GM18520 (cell line): ENCODE results near the gene UBL7.
"Not testable (repeated sequence)": the region's sequence is repeated elsewhere in the genome, so short reads cannot be mapped to it uniquely, and the experiment has no call there.

Experiments used
- ATAC-seq: cut with Tn5 transposase; IDR thresholded peaks from one replicate; pipeline ENCODE4 v1.9.1; 2021; ENCODE audit not compliant: unreplicated experiment

Gene UBL7

DNA sequence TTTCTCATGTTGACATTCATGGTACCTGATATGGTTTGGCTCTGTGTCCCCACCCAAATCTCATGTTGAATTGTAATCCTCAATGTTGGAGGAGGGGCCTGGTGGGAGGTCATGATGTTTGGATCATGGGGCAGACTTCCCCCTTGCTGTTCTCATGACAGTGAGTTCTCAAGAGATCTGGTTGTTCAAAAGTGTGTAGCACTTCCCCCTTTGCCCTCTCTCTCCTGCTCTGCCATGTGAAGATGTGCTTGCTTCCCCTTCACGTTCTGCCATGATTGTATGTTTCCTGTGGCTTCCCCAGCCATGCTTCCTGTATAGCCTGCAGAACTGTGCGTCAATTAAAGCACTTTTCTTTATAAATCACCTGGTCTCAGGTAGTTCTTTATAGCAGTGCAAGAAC, 3.3 kb upstream of the UBL7 start:
- no peak for ATAC-seq

GRCh38 chr15:74463634-74464033, 2.7 kb upstream of the UBL7 start:
- no peak for ATAC-seq

- ATAC-seq: no peak
These were observed 1.0 kb upstream of the UBL7 start for GRCh38 chr15:74461847-74462511.

GRCh38 chr15:74460298-74460697, 662 bp downstream of the UBL7 start:
- no peak for ATAC-seq

DNA sequence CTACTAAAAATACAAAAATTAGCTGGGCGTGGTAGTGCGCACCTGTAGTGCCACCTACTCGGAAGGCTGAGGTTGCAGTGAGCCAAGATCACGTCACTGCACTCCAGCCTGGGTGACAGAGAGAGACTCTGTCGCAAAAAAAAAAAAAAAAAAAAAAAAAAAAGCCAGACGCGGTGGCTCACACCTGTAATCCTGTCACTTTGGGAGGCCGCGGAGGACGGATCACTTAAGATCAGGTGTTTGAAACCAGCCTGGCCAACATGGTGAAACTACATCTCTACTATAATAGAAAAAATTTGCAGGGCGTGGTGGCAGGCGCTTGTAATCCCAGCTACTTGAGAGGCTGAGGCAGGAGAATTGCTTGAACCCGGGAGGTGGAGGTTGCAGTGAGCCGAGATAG, 1.2 kb downstream of the UBL7 start:
- not testable (repeated sequence) for ATAC-seq

DNA sequence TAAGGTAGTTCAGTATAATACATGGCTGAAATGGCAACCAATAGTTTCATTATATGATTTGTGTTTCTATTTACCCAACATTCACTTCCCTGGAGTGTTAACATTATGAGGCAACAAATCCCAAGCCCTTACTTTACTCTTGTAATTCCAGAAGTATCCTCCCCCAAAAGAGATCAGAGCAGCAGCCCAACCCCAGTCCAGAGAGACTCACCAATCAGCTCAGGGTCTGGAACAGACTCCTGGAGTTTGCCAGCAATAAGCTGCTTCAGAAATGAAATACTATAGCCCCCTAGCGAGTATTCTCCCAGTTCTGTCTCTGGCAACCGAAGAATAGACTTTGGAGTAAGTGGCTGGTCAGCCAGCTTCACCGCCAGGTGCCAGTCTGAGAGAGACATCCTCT, 2.5 kb downstream of the UBL7 start:
- no peak for ATAC-seq

DNA sequence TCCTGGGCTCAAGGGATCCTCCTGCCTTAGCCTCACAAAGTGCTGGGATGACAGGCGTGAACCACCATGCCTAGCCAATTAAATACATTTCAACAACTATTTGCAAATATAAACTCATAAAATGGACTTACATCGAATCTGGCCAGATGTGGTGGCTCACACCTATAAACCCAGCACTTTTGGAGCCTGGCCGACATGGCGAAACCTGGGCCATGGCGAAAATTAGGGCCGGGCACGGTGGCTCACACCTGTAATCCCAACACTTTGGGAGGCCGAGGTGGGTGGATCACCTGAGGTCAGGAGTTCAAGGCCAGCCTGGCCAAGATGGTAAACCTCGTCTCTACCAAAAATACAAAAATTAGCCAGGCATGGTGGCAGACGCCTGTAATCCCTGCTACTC, 3.9 kb downstream of the UBL7 start:
- not testable (repeated sequence) for ATAC-seq

DNA sequence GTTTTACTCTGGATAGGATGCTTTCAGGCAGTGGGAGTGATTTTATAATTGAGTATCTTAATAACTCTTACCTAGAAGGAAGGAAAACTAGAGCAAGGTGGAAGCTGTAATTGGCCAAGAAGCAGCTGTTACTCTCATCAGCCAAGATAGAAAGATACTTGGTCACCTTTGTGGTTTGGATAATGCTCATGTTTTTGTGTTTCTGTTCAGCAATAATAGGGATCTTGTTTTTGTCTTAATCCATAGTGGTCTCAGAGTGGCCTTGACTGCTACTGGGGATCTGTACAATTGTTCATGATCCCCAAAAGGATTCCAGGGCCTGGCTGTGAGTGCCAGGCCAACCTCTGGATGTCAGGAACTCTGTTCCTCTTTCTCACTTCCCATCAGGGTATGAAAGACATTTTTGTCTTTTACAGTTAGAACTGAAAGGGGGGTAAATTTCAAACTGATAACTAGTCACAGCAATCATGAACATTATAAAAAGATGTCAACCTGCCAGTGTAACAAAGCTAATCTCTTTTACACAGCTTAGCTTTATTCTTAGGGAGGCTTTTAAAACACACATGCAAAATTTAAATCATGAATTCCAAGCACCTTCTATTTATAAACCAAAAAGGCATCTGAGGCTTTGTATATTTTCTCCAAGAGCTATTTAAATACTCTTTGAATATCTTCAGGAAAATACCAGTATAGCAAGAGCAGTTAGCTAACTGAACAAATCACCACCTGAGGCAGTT, 6.0 kb downstream of the UBL7 start:
- no peak for ATAC-seq

DNA sequence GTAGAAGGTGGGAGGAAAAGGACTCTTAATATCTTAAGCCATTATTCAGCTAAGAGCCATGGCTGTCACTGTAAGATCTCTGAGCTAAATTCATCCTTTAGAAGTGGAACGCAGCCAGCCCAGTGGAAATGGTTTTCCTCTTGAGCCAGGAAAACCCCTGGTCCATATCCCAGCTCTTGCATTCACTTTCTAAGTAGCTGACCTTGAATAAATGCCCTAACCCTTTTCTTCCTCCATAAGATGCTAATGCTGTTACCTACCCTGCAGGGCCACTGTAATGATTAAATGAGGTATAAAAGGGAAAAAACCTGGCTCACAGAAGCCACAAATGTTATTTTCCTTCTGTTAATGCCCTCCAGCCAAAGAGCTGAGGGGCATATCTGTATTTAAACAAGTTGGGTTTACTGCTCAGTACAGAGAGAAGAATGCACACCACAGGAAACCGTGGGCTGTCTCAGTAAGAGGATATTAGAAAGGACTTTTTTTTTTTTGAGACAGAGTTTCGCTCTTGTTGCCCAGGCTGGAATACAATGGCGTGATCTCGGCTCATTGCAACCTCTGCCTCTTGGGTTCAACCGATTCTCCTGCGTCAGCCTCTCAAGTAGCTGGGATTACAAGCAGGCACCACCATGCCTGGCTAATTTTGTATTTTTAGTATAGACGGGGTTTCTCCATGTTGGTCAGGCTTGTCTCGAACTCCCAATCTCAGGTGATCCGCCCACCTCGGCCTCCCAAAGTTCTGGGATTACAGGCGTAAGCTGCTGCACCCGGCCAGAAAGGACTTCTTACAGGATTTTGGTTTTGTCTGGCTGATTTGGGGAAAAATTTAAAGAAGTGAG, 6.8 kb downstream of the UBL7 start:
- no peak for ATAC-seq

GRCh38 chr15:74451861-74452835, 8.8 kb downstream of the UBL7 start:
- no peak for ATAC-seq

DNA sequence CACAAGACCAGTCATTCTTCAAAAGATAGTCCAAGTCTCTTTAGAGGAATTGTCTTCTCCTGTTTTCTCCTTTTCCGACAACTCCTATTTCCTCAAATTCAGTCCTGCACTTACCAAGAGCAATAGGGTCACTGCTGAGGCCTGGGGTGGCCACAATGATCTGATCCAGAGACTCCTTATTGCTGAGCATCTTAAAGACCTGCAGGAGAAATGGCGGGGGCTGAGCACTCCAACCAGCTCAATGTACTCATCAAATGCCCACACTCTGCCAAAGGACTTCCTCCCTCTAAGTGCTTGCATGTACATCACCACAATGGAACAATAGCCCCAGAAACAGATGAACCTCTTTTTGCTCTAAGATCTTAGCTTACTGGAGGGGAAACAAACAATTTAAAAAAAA, 9.6 kb downstream of the UBL7 start:
- ATAC-seq: no peak

DNA sequence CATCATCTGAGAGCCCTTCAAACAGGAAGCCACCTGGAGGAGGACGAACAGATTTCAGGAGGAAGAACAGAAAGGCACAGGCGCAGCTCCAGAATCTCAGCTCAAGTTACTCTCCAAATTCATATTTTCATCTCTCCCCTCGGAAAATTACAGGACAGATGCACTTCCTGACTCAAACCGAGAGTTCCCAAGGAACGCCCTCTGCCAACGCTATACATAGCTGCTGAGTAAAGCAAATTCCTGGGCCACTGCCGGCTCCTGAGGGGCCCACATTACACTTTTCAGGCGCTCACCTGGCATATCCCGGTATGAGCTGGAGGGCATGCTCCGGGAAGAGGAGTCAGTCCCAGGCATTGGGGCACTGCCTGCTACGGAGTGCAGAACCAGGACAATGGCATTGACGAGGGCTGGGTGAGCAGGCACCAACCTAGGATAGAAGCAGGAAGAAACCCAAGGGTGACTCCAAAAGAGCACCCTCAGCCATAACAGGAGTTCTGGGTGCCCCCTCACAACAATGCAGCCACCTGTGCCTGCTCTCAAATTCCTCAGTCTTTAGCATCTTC, 11.2 kb downstream of the UBL7 start:
- no peak for ATAC-seq

DNA sequence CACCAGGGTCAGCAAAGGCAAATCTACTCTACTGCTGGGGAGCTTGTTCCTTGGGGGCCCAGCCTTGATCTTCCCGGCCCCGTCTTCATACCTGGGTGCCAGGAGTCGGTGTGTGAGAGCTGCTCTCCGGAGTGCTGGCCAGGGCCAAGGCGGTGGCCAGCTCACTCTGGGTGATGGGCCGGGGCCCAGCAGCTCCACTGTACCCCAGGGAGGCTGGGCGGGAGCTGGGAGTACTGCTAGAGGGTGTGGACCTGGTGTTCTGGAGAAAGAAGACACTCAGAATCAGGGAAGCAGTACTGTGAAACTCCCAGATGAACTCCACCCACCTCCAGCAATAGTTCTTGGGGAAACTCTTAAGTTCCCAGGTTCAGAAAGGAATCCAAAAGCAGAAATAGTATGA, 11.9 kb downstream of the UBL7 start:
- ATAC-seq: no peak

DNA sequence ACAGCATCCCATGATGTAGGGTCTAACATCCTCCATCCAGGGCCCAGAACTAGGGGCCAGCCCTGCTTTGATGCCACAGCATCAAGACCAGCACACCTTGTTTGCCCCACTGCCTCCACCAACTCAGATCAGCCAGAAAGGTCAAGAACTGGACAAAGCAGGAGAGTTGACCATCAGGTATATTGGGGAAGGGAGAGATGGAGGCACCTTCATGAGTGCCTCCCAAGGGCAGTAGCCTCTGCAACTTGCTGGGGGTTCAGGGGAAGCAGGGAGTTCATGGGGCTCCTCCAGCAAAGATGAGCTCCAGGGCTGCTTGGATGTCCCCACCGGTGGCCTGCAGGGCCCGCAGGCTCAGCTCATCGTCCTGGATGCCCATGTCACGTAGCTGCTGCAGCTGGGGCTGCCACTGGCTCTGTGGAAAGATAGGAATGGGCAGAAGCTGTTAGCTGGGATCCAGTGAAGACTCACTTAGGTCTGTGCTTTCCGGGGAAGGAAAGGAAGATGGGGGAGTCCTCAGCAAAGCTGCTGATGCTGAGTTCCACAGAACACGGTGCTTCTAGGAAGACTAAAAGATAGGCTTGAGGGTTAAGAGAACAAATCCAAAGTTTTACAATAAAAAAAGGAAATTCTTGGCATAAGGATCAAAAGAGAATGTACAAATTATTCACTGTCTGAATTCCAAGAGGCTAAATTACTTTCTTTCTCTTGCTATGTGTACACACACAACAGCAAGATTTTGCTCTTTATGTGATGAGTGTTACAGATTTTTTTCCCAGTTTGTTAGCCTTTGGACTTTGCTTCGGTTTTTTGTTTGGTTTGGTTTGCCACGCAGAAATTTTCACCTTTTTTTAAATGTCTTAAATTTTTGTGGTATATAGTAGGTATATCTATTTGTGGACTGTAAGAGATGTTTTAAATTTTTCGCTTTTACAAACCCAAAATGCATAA, 14.9 kb downstream of the UBL7 start:
- ATAC-seq: no peak

DNA sequence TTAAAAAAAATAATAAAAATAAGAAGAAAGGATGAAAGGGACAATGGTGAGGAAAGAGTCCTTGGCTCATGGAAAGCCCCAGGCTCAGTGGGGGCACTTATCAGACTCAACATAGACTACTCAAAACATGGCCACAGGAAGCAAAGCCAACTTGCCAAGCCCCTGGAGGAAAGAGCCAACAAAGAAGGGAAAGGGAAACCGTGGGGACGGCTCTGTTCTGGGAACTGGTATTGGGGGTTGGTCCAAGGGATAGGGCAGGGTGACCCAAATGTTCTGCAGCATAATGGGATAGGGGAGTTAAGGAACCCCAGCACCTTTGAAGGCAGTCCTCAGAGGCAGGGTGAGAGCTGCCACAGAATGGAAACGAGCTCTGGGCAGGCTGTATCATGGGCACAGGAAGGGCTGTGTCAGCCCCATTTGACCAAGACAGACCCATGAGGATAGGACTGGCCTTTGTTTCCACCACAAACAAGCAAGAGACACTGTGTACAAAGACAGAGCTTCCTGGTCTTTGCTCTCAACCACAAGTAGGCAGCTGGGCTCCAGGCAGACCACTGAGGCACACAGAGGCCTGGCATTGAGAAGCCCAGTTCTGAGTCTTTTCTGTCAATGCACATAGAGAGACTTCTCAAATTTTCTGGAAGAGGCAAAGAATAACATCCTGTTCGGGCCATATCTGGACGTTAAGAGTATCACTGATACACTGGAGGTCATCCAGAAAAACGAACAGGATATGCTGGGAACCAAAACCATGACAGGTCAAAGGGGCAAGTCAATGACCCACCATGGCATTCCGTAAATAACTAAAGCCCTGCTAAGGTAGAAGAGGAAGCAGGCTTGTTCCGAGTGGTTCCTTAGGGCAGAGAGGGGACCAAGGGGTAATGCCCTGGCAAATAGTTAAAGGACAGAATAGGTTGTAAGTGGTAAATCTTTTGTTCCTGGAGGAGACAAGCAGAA, 16.6 kb downstream of the UBL7 start:
- no peak for ATAC-seq

- no peak for ATAC-seq
These were observed 17.7 kb downstream of the UBL7 start for GRCh38 chr15:74443100-74443909.

GRCh38 chr15:74442604-74443003, 18.4 kb downstream of the UBL7 start:
- ATAC-seq: no peak
